ENCODE data around the gene GIT1. TPM values are rescaled to one million over a fixed set of nuclear protein-coding genes. Genes with fewer than 3 reads are reported as not detected.

GIT1 gene
- total and polyA plus RNA-seq, 8 donors: 38.7 to 57.3 (median 40.7) TPM

DNA sequence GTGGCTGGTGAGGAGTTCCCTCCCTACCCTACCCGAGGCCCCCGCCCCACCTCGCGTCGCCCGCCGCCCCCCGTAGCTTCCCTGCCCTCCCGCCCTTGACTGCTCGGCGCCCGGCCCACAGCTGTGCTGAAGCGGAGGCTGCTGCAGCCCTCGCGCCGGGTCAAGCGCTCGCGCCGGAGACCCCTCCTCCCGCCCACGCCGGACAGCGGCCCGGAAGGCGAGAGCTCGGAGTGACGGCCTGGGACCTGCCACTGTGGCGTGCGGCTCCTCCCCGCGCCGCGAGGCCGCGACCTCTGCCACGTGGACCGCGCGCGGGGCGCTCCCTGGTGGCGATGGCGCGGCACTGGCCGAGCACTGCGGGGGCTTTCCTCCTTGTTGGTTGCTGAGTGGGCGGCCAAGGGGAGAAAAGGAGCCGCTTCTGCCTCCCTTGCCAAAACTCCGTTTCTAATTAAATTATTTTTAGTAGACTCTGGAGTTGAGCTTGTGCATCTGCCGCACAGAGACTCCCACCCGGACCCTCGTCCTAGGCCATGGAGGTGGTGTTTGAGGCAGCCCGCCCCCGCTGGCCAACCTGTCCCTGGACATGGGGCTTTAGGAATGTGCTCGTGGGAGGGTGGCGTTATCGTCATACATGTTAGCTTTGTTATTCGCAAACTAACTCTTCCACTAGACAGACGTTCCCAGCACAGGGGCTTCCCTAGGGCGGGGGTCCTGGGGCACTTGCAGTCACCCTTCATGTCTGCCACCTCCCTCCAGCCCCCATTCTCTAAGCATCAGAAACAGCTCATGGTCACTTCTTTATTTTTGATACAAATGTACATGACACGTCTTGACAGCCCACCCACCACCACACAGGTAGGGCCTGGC lies 16.5 kb downstream of the GIT1 start:
- peak in 2 of 4 donors; percentile 56 to 87 for DNase-seq
- intact Hi-C loops (cut with DNase I): no loop called here

DNA sequence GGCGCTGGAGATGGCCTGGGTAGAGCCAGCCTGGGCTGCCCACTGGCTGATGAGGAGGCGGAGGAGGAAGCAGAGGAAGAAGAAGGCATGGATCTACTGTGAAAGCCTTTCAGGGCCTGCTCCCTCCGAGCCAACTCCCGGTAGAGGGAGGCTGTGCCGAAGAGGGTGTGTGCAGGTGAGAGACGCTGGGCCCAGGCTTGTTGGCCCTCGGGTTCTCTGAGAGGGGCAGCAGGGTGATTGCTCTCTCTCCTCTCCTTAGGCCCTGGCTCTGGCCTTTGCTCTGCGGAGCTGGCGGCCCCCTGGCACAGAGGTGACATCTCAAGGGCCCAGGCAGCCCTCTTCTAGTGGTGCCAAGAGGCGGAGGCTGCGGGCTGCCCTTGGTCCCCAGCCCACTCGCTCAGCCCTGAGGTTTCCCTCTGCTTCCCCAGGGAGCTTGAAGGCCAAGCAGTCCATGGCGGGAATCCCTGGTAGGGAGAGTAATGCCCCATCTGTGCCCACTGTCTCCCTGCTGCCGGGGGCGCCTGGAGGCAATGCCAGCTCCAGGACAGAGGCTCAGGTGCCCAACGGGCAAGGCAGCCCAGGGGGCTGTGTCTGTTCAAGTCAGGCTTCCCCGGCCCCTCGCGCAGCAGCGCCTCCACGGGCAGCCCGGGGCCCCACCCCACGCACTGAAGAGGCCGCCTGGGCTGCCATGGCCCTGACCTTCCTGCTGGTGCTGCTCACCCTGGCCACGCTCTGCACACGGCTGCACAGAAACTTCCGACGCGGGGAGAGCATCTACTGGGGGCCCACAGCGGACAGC lies 17.4 kb downstream of the GIT1 start:
- DNase-seq (peak in 1 of 4 donors; percentile 78), ATAC-seq (no peak)
- no peaks in the 10 kb centered on the region for H3K9me3 ChIP-seq
- TF ChIP-seq, protein P1, sequence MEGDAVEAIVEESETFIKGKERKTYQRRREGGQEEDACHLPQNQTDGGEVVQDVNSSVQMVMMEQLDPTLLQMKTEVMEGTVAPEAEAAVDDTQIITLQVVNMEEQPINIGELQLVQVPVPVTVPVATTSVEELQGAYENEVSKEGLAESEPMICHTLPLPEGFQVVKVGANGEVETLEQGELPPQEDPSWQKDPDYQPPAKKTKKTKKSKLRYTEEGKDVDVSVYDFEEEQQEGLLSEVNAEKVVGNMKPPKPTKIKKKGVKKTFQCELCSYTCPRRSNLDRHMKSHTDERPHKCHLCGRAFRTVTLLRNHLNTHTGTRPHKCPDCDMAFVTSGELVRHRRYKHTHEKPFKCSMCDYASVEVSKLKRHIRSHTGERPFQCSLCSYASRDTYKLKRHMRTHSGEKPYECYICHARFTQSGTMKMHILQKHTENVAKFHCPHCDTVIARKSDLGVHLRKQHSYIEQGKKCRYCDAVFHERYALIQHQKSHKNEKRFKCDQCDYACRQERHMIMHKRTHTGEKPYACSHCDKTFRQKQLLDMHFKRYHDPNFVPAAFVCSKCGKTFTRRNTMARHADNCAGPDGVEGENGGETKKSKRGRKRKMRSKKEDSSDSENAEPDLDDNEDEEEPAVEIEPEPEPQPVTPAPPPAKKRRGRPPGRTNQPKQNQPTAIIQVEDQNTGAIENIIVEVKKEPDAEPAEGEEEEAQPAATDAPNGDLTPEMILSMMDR (IDR thresholded peaks at IDR 0.05): no peak
- no peak overlapping the region for H3K4me3 ChIP-seq
- peaks cover 10 to 39% of the 10 kb centered on the region in 2 donors for H3K4me1 ChIP-seq
- peaks cover 0 to 41% of the 10 kb centered on the region in 2 donors for H3K36me3 ChIP-seq
- H3K27me3 ChIP-seq: no peaks in the 10 kb centered on the region
- no peak overlapping the region for H3K27ac ChIP-seq
- intact Hi-C loops (cut with DNase I): no loop called here

More for the DNA sequence above, 16.5 kb downstream of the GIT1 start:
- no peaks in the 10 kb centered on the region for H3K27me3 ChIP-seq
- TF ChIP-seq, protein P1 (IDR thresholded peaks at IDR 0.05): peak; percentile 58 to 69
- H3K4me1 ChIP-seq: peaks cover 10 to 32% of the 10 kb centered on the region in 2 donors
- peaks cover 0 to 49% of the 10 kb centered on the region in 2 donors for H3K36me3 ChIP-seq
- H3K27ac ChIP-seq: no peak overlapping the region
- peak; percentile 23 for ATAC-seq
- H3K9me3 ChIP-seq: no peaks in the 10 kb centered on the region
- no peak overlapping the region for H3K4me3 ChIP-seq

DNA sequence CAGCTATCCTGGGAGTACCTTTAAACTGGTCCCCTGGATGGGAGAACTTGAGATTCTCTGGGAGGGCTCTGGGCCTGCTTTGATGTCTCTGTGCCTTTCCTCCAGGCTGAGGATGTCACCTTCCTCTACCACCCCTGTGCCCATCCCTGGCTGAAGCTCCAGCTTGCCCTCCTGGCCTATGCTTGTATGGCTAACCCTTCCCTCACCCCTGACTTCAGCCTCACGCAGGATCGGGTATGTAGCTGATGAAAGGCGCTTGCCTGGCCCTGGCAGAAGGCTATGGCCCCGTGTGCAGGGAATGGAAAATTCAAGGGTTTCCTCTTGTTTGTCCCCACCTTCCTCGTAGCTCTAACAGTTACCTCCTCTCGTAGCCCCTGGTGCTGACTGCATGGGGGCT lies 18.0 kb downstream of the GIT1 start:
- intact Hi-C loops (cut with DNase I): no loop called here
- peaks cover 10 to 45% of the 10 kb centered on the region in 2 donors for H3K4me1 ChIP-seq
- H3K4me3 ChIP-seq: no peak overlapping the region
- TF ChIP-seq, protein P1 (IDR thresholded peaks at IDR 0.05): no peak
- no peak for ATAC-seq
- H3K9me3 ChIP-seq: no peaks in the 10 kb centered on the region
- no peak overlapping the region for H3K27ac ChIP-seq
- H3K27me3 ChIP-seq: peaks cover 0 to 3% of the 10 kb centered on the region in 2 donors
- DNase-seq: no peak
- H3K36me3 ChIP-seq: peaks cover 0 to 35% of the 10 kb centered on the region in 2 donors

DNA sequence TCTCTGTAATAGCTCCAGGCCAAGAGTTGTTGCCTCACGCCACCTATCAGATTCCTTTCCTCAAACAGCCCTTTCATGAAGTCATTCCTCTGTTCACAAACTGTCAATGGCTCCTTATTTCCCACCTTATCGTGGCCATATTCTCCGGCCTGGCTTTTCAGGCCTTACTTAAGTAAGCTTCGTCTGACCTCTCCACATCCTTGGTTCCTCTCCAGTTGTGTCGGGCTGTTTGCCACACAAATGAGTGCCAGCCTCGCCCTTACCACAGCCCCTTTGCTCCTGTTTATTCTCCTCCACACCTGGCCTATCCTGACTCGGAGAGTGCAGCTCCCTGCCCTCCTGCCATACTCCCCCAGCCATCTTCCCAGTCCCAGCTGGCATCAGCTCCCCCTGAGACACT lies 18.9 kb downstream of the GIT1 start:
- peaks cover 0 to 25% of the 10 kb centered on the region in 2 donors for H3K36me3 ChIP-seq
- H3K27me3 ChIP-seq: peaks cover 0 to 11% of the 10 kb centered on the region in 2 donors
- H3K9me3 ChIP-seq: no peaks in the 10 kb centered on the region
- no peak overlapping the region for H3K4me3 ChIP-seq
- intact Hi-C loops (cut with DNase I): no loop called here
- TF ChIP-seq, protein P1 (IDR thresholded peaks at IDR 0.05): no peak
- peaks cover 10 to 55% of the 10 kb centered on the region in 2 donors for H3K4me1 ChIP-seq
- ATAC-seq (no peak), DNase-seq (peak in 1 of 4 donors; percentile 27)
- H3K27ac ChIP-seq: no peak overlapping the region
